HepG2 (cell line): Measurements from ENCODE around the gene TRIP4. TPM values are rescaled to one million over a fixed set of nuclear protein-coding genes. Genes with fewer than 3 reads are reported as not detected.

Experiments used
- EEA1 ChIP-seq: sonication (generic); formaldehyde crosslinking; IDR thresholded peaks from 2 replicates; pipeline ENCODE4 v1.5.1; 2020; ENCODE audit warnings: mild to moderate bottlenecking, missing genetic modification reagents, borderline replicate concordance
- HES4 ChIP-seq: sonication (generic); formaldehyde crosslinking; IDR thresholded peaks from 2 replicates; pipeline ENCODE4 v1.9.0; 2021; ENCODE audit warnings: mild to moderate bottlenecking, missing genetic modification reagents, borderline replicate concordance
- HNRNPH1 ChIP-seq: fragments of 200-400 bp; formaldehyde crosslinking; optimal IDR thresholded peaks from 2 replicates; pipeline ENCODE3; 2017; ENCODE audit warnings: mild to moderate bottlenecking, low read depth, low read length
- KMT2A ChIP-seq: sonication (generic); formaldehyde crosslinking; IDR thresholded peaks from 2 replicates; pipeline ENCODE4 v1.4.0; 2020; ENCODE audit warnings: missing genetic modification reagents
- NR2C2 ChIP-seq: sonication (generic); formaldehyde crosslinking; IDR thresholded peaks from 2 replicates; pipeline ENCODE4 v1.4.0; 2020; ENCODE audit warnings: missing genetic modification reagents, mild to moderate bottlenecking, moderate library complexity, borderline replicate concordance
- ONECUT2 ChIP-seq: sonication (generic); formaldehyde crosslinking; IDR thresholded peaks from 2 replicates; pipeline ENCODE4 v1.4.0; 2020; ENCODE audit warnings: missing genetic modification reagents
- REPIN1 ChIP-seq: sonication (generic); formaldehyde crosslinking; IDR thresholded peaks from 2 replicates; pipeline ENCODE4 v1.8.0; 2022; ENCODE audit warnings: missing genetic modification reagents, low read depth, mild to moderate bottlenecking, borderline replicate concordance
- RFX1 ChIP-seq: fragments of 450-650 bp; IDR thresholded peaks from 2 replicates; pipeline ENCODE4 v1.6.1; 2017
- SP2 ChIP-seq: sonication (generic); formaldehyde crosslinking; IDR thresholded peaks from 2 replicates; pipeline ENCODE4 v1.5.1; 2020; ENCODE audit warnings: mild to moderate bottlenecking, missing genetic modification reagents
- SRSF4 ChIP-seq: fragments of 200-400 bp; formaldehyde crosslinking; IDR thresholded peaks from one replicate; pipeline ENCODE4 v1.6.1; 2018; ENCODE audit warnings: mild to moderate bottlenecking, low read depth, low read length, moderate library complexity; ENCODE audit not compliant: poor library complexity, severe bottlenecking
- ZNF12 ChIP-seq: sonication (generic); formaldehyde crosslinking; IDR thresholded peaks from 2 replicates; pipeline ENCODE4 v1.5.0; 2020; ENCODE audit warnings: missing genetic modification reagents
- ZNF598 ChIP-seq: sonication (generic); formaldehyde crosslinking; IDR thresholded peaks from 2 replicates; pipeline ENCODE4 v1.5.1; 2020; ENCODE audit warnings: mild to moderate bottlenecking, missing genetic modification reagents, borderline replicate concordance
- ZNF781 ChIP-seq: sonication (generic); formaldehyde crosslinking; IDR thresholded peaks from 2 replicates; pipeline ENCODE4 v1.5.1; 2020; ENCODE audit warnings: borderline replicate concordance, mild to moderate bottlenecking, missing genetic modification reagents; ENCODE audit errors: not compliant biosample characterization
- polyA plus RNA-seq, 8 experiments: library from polyadenylated mRNA; depleted of rRNA in 3 of 8; stranded (reverse) in 7 of 8; unstranded in 1 of 8; fragments of >200 nt; fragmentation: Illumina TruSeq in 4 of 8; extraction: Trizol in 4 of 8; gene quantifications; 2 replicates each; pipeline versions ENCODE4 v1.2.1 to v1.2.3, GENCODE V29; 2011 to 2016; ENCODE audit warnings: low read depth in 4 of 8, missing spikeins in 1 of 8, mixed read lengths in 1 of 8; ENCODE audit not compliant: insufficient read depth in 1 of 8
- total RNA-seq, 5 experiments: library from RNA; depleted of rRNA; stranded (reverse); fragments of >200 nt; fragmentation: Illumina TruSeq; extraction: Trizol; gene quantifications; 2 replicates each; pipeline ENCODE4 v1.2.3, GENCODE V29; 2016; ENCODE audit warnings: low read depth in 1 of 5
- TF ChIP-seq, protein P1 (sequence below): sonication (generic); formaldehyde crosslinking; conservative IDR thresholded peaks from 2 replicates; pipeline ENCODE4 v1.4.0; 2020; ENCODE audit warnings: missing genetic modification reagents
- TF ChIP-seq, protein P2 (sequence below): IDR thresholded peaks from 2 replicates; pipeline ENCODE4 v1.6.1; 2012; ENCODE audit warnings: inconsistent platforms
- TF ChIP-seq, protein P3 (sequence below): sonication (generic); formaldehyde crosslinking; IDR thresholded peaks from 2 replicates; pipeline ENCODE4 v1.4.0; 2020; ENCODE audit warnings: mild to moderate bottlenecking, missing genetic modification reagents
- TF ChIP-seq, protein P4 (sequence below): IDR thresholded peaks from 2 replicates; pipeline ENCODE4 v1.6.1; 2016; ENCODE audit warnings: mild to moderate bottlenecking

TRIP4 gene
- total and polyA plus RNA-seq, 2 of the 13 experiments (the other 11 are each of a cell fraction or from before 2014, with no cell fraction given) = 7.1 to 11.8 TPM

DNA sequence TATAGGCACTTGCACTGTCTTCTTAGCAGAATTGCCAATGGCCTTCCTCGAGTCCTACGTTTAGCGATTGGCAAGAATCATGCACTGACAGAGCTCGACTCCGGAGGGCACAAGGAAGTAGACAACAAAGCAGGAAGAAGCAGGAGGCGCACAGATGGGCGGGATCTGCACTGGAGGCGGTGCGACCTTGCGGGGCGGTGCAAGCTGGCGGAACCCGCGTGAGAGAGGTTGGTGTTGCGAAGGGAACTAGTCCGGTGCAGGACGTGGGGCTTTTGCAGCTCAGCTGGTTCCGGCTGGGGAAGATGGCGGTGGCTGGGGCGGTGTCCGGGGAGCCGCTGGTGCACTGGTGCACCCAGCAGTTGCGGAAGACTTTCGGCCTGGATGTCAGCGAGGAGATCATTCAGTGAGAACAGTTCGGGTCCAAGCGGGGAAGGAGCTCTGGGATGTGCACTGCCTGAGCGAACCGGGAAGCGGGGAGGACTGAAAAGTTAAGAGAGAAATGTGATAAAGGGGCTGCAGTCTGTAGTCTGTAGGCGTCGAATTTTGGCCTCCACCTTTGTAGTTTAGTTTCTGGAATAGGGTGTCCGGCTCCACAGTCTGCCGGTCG, at the start of gene TRIP4 (continued):
- TF ChIP-seq EEA1 (CRISPR knock-in tag) = peak; percentile 75; the same call in 1 of the 2 replicates
- TF ChIP-seq NR2C2 (CRISPR knock-in tag) = peak; percentile 96
- TF ChIP-seq, protein P1, sequence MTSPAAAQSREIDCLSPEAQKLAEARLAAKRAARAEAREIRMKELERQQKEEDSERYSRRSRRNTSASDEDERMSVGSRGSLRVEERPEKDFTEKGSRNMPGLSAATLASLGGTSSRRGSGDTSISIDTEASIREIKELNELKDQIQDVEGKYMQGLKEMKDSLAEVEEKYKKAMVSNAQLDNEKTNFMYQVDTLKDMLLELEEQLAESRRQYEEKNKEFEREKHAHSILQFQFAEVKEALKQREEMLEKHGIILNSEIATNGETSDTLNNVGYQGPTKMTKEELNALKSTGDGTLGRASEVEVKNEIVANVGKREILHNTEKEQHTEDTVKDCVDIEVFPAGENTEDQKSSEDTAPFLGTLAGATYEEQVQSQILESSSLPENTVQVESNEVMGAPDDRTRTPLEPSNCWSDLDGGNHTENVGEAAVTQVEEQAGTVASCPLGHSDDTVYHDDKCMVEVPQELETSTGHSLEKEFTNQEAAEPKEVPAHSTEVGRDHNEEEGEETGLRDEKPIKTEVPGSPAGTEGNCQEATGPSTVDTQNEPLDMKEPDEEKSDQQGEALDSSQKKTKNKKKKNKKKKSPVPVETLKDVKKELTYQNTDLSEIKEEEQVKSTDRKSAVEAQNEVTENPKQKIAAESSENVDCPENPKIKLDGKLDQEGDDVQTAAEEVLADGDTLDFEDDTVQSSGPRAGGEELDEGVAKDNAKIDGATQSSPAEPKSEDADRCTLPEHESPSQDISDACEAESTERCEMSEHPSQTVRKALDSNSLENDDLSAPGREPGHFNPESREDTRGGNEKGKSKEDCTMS = no peak
- TF ChIP-seq ZNF781 (CRISPR knock-in tag) = peak; percentile 84
- TF ChIP-seq REPIN1 (CRISPR knock-in tag) = peak; percentile 96
- TF ChIP-seq, protein P2, sequence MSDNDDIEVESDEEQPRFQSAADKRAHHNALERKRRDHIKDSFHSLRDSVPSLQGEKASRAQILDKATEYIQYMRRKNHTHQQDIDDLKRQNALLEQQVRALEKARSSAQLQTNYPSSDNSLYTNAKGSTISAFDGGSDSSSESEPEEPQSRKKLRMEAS = peak; percentile 94
- peak; percentile 76; the same call in 1 of the 2 replicates for TF ChIP-seq HES4 (CRISPR knock-in tag)
- TF ChIP-seq, protein P3, sequence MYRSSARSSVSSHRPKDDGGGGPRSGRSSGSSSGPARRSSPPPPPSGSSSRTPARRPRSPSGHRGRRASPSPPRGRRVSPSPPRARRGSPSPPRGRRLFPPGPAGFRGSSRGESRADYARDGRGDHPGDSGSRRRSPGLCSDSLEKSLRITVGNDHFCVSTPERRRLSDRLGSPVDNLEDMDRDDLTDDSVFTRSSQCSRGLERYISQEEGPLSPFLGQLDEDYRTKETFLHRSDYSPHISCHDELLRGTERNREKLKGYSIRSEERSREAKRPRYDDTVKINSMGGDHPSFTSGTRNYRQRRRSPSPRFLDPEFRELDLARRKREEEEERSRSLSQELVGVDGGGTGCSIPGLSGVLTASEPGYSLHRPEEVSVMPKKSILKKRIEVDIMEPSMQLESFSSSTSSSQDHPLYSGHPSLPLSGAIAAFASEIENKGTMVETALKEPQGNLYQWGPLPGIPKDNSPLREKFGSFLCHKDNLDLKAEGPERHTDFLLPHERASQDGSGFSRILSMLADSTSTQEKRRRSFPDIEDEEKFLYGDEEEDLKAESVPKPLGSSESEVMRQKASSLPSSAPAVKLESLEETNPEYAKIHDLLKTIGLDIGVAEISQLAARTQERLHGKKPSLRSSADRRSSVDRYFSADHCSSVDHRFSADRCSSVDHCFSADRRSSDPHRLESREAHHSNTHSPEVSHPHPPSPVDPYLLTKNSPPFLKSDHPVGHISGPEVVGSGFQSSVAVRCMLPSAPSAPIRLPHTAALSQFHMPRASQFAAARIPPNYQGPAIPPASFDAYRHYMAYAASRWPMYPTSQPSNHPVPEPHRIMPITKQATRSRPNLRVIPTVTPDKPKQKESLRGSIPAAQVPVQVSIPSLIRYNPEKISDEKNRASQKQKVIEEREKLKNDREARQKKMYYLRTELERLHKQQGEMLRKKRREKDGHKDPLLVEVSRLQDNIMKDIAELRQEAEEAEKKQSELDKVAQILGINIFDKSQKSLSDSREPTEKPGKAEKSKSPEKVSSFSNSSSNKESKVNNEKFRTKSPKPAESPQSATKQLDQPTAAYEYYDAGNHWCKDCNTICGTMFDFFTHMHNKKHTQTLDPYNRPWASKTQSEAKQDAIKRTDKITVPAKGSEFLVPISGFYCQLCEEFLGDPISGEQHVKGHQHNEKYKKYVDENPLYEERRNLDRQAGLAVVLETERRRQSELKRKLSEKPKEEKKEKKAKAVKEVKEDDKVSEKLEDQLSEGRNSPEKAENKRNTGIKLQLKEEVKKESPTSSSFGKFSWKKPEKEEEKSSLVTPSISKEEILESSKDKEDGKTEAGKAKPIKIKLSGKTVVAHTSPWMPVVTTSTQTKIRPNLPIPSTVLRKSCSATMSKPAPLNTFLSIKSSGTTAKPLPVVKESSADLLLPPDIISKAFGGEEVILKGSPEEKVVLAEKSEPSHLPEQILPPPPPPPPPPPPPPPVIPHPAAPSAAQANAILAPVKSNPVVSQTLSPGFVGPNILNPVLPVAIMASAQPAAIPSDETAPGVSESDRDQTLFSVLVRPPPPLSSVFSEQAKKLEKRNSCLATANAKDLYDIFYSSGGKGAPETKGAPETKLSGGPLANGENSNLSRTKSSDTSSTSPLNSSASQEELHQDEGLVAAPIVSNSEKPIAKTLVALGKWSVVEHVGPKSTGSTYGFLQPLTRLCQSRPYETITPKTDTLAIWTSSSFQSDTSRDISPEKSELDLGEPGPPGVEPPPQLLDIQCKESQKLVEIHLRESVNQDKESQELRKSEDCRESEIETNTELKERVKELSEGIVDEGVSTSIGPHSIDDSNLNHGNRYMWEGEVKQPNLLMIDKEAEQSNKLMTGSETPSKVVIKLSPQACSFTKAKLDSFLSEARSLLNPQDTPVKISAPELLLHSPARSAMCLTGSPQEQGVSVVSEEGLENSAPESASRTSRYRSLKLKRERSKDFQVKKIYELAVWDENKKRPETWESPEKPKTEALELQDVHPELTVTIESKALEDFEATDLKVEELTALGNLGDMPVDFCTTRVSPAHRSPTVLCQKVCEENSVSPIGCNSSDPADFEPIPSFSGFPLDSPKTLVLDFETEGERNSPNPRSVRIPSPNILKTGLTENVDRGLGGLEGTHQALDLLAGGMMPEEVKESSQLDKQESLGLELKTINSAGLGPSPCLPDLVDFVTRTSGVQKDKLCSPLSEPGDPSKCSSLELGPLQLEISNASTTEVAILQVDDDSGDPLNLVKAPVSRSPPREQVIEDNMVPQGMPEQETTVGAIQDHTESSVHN = 0 out of 2 replicates have a peak, but pooled peaks have one; percentile 78
- TF ChIP-seq SRSF4 = no peak
- peak; percentile 65 for TF ChIP-seq HNRNPH1
- TF ChIP-seq SP2 = peak; percentile 80
- TF ChIP-seq KMT2A (CRISPR knock-in tag) = peak; percentile 99
- TF ChIP-seq ZNF12 = peak; percentile 85; the same call in 1 of the 2 replicates
- TF ChIP-seq ZNF598 (CRISPR knock-in tag) = peak; percentile 63; the same call in 1 of the 2 replicates
- TF ChIP-seq, protein P4, sequence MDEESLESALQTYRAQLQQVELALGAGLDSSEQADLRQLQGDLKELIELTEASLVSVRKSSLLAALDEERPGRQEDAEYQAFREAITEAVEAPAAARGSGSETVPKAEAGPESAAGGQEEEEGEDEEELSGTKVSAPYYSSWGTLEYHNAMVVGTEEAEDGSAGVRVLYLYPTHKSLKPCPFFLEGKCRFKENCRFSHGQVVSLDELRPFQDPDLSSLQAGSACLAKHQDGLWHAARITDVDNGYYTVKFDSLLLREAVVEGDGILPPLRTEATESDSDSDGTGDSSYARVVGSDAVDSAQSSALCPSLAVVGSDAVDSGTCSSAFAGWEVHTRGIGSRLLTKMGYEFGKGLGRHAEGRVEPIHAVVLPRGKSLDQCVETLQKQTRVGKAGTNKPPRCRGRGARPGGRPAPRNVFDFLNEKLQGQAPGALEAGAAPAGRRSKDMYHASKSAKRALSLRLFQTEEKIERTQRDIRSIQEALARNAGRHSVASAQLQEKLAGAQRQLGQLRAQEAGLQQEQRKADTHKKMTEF (CRISPR knock-in tag) = peak; percentile 98
- no peak for TF ChIP-seq ONECUT2 (CRISPR knock-in tag)
- TF ChIP-seq RFX1 = no peak
